C4-2B (cell line): ENCODE measurements around the gene MRPL50.

Experiments
- CTCF ChIP-seq: fragments of 450-650 bp; conservative IDR thresholded peaks from 2 replicates; pipeline ENCODE4 v1.5.1; 2017; ENCODE audit warnings: mild to moderate bottlenecking
- ZFX ChIP-seq: fragments of 450-650 bp; IDR thresholded peaks from 2 replicates; pipeline ENCODE4 v1.6.1; 2017

GRCh38 chr9:101388507-101388993 is 9.9 kb downstream of the MRPL50 start:
- TF ChIP-seq CTCF (peak; percentile 62), ZFX (no peak)
